NB4 (cell line): ENCODE data around the gene IL3.
A peak's percentile ranks its signal among the peaks of the same experiment; 100 is the strongest.

Experiments
- DNase-seq: peaks from one replicate; pipeline ENCODE4 v3.0.0; 2010; ENCODE audit warnings: low read depth
- H3K4me3 ChIP-seq: one replicate; pipeline ENCODE4 v1.5.1; 2011; ENCODE audit warnings: mild to moderate bottlenecking, low read depth, low read length, moderate library complexity
- CTCF ChIP-seq: IDR thresholded peaks from one replicate; pipeline ENCODE4 v1.5.1; 2012; ENCODE audit warnings: low read depth, low read length
- MYC ChIP-seq: IDR thresholded peaks from 2 replicates; pipeline ENCODE4 v1.6.1; 2011; ENCODE audit warnings: low read depth, low read length
- POLR2A ChIP-seq: IDR thresholded peaks from 2 replicates; pipeline ENCODE4 v1.6.1; 2011; ENCODE audit warnings: mild to moderate bottlenecking; ENCODE audit not compliant: insufficient read length; ENCODE audit errors: extremely low read depth
- TF ChIP-seq, protein P1 (sequence below): IDR thresholded peaks from 2 replicates; pipeline ENCODE4 v1.6.1; 2011; ENCODE audit warnings: low read depth, low read length

Gene IL3

GRCh38 chr5:132064738-132065331 lies 4.4 kb downstream of the IL3 start:
- TF ChIP-seq POLR2A (no peak), MYC (no peak), CTCF (peak; percentile 95)
- TF ChIP-seq, protein P1, sequence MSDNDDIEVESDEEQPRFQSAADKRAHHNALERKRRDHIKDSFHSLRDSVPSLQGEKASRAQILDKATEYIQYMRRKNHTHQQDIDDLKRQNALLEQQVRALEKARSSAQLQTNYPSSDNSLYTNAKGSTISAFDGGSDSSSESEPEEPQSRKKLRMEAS: no peak
- DNase-seq: peak; percentile 80
- no peak overlapping the region for H3K4me3 ChIP-seq

GRCh38 chr5:132065351-132065937 lies 5.0 kb downstream of the IL3 start:
- no peak overlapping the region for H3K4me3 ChIP-seq
- DNase-seq: peak; percentile 68
- no peak for TF ChIP-seq POLR2A
- no peak for TF ChIP-seq MYC
- TF ChIP-seq, protein P1: no peak
- peak; percentile 51 for TF ChIP-seq CTCF

- TF ChIP-seq MYC (no peak), CTCF (no peak), POLR2A (no peak)
- TF ChIP-seq, protein P1: no peak
- no peak for DNase-seq
- no peak overlapping the region for H3K4me3 ChIP-seq
Observed at GRCh38 chr5:132065951-132066701, 5.7 kb downstream of the IL3 start.

DNA sequence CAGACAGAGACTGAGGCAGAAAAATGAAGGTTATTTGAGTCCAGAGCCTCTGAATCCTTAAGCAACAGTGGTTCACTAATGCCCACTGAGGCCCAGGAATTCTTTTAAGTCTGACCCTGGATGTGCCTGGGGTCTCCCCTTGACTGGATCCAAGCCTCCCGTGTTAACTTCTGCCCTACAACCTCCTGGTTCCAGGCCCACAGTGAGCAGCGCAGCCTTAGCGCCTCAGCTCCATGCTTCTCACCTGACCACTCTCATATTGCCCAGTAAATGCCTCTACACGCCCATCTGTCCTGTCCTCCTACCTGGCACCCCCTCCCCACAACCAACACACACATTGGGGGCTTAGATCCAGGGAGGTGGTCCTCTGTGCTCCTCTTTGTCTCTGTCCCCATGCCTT lies 6.4 kb downstream of the IL3 start:
- TF ChIP-seq POLR2A (no peak), CTCF (no peak), MYC (no peak)
- TF ChIP-seq, protein P1: no peak
- no peak overlapping the region for H3K4me3 ChIP-seq
- no peak for DNase-seq

DNA sequence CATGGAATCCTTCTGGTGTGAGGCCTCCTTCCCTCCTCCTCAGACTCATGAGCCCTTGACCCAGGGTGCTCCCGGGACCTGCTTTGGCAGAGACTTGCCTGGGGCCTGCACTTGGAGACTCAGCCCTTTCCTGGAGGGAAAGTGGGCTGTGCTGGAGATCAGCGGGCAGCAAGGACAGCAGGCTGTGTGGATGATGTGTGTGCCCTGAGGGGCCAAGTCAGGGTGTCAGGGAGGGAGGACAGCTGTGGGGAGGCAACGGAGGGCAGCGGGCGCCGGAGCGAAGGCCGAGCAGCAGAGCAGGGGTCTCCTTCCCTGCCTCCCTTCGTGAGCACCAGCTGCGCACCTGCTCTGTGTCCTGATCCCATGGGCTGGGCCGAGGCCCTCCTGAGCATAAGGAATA lies 7.0 kb downstream of the IL3 start:
- TF ChIP-seq CTCF: no peak
- no peak for TF ChIP-seq POLR2A
- TF ChIP-seq, protein P1: no peak
- no peak for TF ChIP-seq MYC
- no peak overlapping the region for H3K4me3 ChIP-seq
- DNase-seq: no peak
